ENCODE results near the gene SBNO2. TPM values are rescaled to one million over a fixed set of nuclear protein-coding genes. Genes with fewer than 3 reads are reported as not detected.

SBNO2 gene
- total and polyA plus RNA-seq, 9 of the 15 experiments (the other 6 are each of a cell fraction or from before 2014, with no cell fraction given): 0.01 to 46.2 (median 6.7) TPM

DNA sequence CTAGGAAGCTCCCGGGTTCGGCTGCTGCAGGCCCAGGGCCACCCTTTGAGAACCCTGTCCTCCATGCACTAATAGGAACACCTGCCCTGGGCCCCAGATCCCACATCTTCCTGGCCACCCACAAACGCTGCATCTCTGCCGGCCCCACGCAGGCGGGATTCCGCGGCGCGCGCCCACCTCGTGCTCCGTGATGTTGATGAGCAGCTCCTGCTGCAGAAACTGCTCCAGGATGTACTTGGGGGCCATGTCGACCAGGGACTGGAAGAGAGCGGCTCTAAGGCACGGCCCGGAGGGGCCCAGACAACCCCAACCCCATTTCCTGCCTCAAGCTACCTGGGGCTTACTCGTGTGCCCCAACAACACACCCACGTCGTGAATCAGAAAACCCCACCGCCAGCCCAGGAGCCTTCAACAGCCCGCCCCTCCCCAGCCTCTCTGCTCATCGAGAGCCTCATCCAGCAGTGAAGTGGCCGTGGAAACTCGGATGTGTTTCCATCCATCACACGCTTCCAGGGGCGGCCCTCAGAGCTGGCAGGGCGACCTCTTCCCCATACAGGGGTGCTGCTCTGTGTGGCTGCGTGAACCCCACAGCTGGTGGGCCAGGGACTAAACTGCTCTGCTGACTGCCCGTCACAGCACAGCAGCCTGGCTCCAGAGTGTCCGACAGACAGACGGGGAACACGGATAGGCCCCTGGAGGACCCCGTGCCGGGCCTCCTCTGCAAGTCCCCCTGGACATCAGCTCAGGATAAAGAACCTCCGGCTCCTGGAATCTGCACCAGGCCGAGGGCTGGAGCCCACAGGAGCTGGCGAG lies 83.1 kb downstream of the SBNO2 start:
- Histone ChIP-seq H2AFZ (ENCODE audit: low read depth, low read length) (no peak overlapping the region), H3K27me3 (ENCODE audit: control insufficient read depth in 2 of 2, insufficient read depth in 2 of 2, low read length in 2 of 2) (no peaks in the 10 kb centered on the region), H3K9me3 (replicated peaks; ENCODE audit: control insufficient read depth, insufficient read depth, low read depth, low read length) (no peaks in the 10 kb centered on the region), H3K9ac (ENCODE audit: insufficient read depth in 1 of 2, low read depth in 2 of 2, low read length in 2 of 2) (no peak overlapping the region), H3K79me2 (ENCODE audit: control insufficient read depth, insufficient read depth, low read length) (peaks cover 42% of the 10 kb centered on the region), H3K4me2 (ENCODE audit: insufficient read depth, low read length) (no peak overlapping the region), H3K36me3 (ENCODE audit: control insufficient read depth, insufficient read depth, low read length) (peaks cover 73% of the 10 kb centered on the region), H3K4me1 (replicated peaks in 1 of 2; ENCODE audit: control insufficient read depth in 2 of 2, insufficient read depth in 2 of 2, low read length in 2 of 2) (peaks cover 8 to 72% of the 10 kb centered on the region in 2 experiments; a peak in 4 of 5 replicates), H3K9me1 (ENCODE audit: control insufficient read depth, insufficient read depth, low read length) (no peaks in the 10 kb centered on the region), H3K27ac (ENCODE audit: extremely low read depth, low read depth, low read length) (no peak overlapping the region), H3K4me3 (no peak overlapping the region), H4K20me1 (replicated peaks; ENCODE audit: control insufficient read depth, insufficient read depth, low read length) (peaks cover 11% of the 10 kb centered on the region; the same call in 1 of the 2 replicates)
- FAIRE-seq (no peak), ATAC-seq (no peak), DNase-seq (ENCODE audit: extremely low read depth in 1 of 4, low spot score in 3 of 4) (no peak)
- CTCF ChIA-PET (ENCODE audit: low intra/inter-chr PET ratio): no interaction called here
- POLR2A ChIA-PET: interaction anchor here (0.8 to 6.2 kb wide), 4 partner anchors 7 to 64 kb away, joined by 3 to 45 read pairs (median 4); partner anchors contain the start of gene CNN2
- WGBS (ENCODE audit: insufficient coverage, low coverage, missing lambda C conversion rate): 94% methylated on average over 27 of the region's 38 CpGs
- in situ Hi-C loops (cut with MboI) (no loop called here), intact Hi-C loops (cut with micrococcal nuclease) (no loop called here)
- TF ChIP-seq FOXJ2 (tag; IDR thresholded peaks at IDR 0.05) (no peak), RBFOX2 (IDR thresholded peaks at IDR 0.05; ENCODE audit: low read depth, low read length) (peak; percentile 62), MTA1 (IDR thresholded peaks at IDR 0.05; ENCODE audit: borderline replicate concordance) (no peak), NFXL1 (CRISPR knock-in tag; IDR thresholded peaks at IDR 0.05) (no peak)
- BruUV-seq (replicated peaks): no TSS peak

DNA sequence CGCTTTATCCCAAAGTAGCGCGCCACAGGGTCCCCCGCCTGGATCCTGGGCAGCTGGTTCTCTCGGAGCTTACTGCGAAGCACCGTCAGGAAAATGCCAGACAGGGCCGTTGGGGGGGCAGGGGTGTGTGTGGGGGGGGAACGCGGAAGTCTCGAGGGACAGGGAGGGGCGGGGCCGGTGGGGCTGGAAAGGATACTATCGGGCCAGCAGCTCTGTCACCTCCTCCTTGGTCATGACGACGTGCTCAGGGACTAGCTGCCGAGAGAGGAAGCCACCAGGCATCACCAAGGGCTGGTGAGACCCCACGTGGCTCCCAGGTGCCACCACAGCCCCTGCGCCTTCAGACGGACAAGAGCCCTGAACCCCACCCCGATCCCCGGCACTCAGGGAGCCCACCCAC lies 84.2 kb downstream of the SBNO2 start:
- peaks cover 4 to 71% of the 10 kb centered on the region in 2 experiments; a peak in 4 of 5 replicates for H3K4me1 ChIP-seq (replicated peaks in 1 of 2; ENCODE audit: control insufficient read depth in 2 of 2, insufficient read depth in 2 of 2, low read length in 2 of 2)
- no peak overlapping the region for H2AFZ ChIP-seq (ENCODE audit: low read depth, low read length)
- FAIRE-seq (no peak), ATAC-seq (no peak), DNase-seq (ENCODE audit: extremely low read depth in 1 of 4, low spot score in 3 of 4) (no peak)
- in situ Hi-C loops (cut with MboI) (no loop called here), intact Hi-C loops (cut with micrococcal nuclease) (no loop called here)
- BruUV-seq (replicated peaks): no TSS peak
- no peaks in the 10 kb centered on the region for H3K9me1 ChIP-seq (ENCODE audit: control insufficient read depth, insufficient read depth, low read length)
- no peak overlapping the region; a peak in 1 of 4 replicates for H3K9ac ChIP-seq (ENCODE audit: insufficient read depth in 1 of 2, low read depth in 2 of 2, low read length in 2 of 2)
- no peaks in the 10 kb centered on the region for H3K27me3 ChIP-seq (ENCODE audit: control insufficient read depth in 2 of 2, insufficient read depth in 2 of 2, low read length in 2 of 2)
- H3K79me2 ChIP-seq (ENCODE audit: control insufficient read depth, insufficient read depth, low read length): peaks cover 32% of the 10 kb centered on the region
- ChIA-PET POLR2A (interaction anchor here (0.6 to 1.2 kb wide), 5 partner anchors 15 to 226 kb away, joined by 3 to 4 read pairs (median 3); partner anchors contain the start of gene CNN2), CTCF (ENCODE audit: low intra/inter-chr PET ratio) (no interaction called here)
- TF ChIP-seq ETV5 (CRISPR knock-in tag; IDR thresholded peaks at IDR 0.05; ENCODE audit: low read depth) (no peak), ZNF740 (CRISPR knock-in tag; IDR thresholded peaks at IDR 0.05) (peak; percentile 42; the same call in 1 of the 2 replicates), ZNF740 (tag; IDR thresholded peaks at IDR 0.05) (peak in 1 of 2 experiments; percentile 50; a peak in 1 of 4 replicates)
- H3K4me3 ChIP-seq: no peak overlapping the region
- WGBS (ENCODE audit: insufficient coverage, low coverage, missing lambda C conversion rate): no CpG with 5 or more reads among the region's 22 CpGs
- H3K27ac ChIP-seq (ENCODE audit: extremely low read depth, low read depth, low read length): no peak overlapping the region
- H3K4me2 ChIP-seq (ENCODE audit: insufficient read depth, low read length): no peak overlapping the region
- peaks cover 11% of the 10 kb centered on the region; the same call in 1 of the 2 replicates for H4K20me1 ChIP-seq (replicated peaks; ENCODE audit: control insufficient read depth, insufficient read depth, low read length)
- peaks cover 80% of the 10 kb centered on the region for H3K36me3 ChIP-seq (ENCODE audit: control insufficient read depth, insufficient read depth, low read length)
- no peaks in the 10 kb centered on the region for H3K9me3 ChIP-seq (replicated peaks; ENCODE audit: control insufficient read depth, insufficient read depth, low read depth, low read length)
